Measurements from ENCODE around the gene NR4A2.

- TF ChIP-seq CTCF (IDR thresholded peaks at IDR 0.05; ENCODE audit: insufficient read depth, low read length, poor library complexity, severe bottlenecking) (no peak), EZH2phosphoT487 (conservative IDR thresholded peaks at IDR 0.05; ENCODE audit: low read length) (no peak)
Observed at GRCh38 chr2:156331572-156332283, 793 bp downstream of the NR4A2 start.
